ENCODE data around the gene MEIG1. TPM values are rescaled to one million over a fixed set of nuclear protein-coding genes. Genes with fewer than 3 reads are reported as not detected.
"Not testable (repeated sequence)": the region's sequence is repeated elsewhere in the genome, so short reads cannot be mapped to it uniquely, and the experiment has no call there.

MEIG1 gene
- total RNA-seq, 3 donors from 2014 or later: not detected

DNA sequence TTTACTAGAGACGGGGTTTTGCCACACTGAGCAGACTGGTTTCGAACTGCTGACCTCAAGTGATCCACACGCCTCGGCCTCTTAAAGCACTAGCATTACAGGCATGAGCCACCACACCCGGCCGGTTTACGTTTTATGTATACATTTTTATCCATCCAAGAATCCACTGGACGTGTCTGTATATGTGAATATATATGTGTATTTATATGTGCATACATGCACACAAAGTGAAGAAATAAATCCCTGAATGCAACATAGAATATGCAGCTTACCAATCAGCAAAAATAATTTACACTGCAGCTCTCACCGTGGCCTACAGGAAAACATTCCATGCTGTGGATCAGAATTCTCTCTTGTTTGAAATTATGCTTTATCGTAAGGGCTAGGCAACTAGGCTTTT, 28.6 kb upstream of the MEIG1 start:
- no peak overlapping the region for H3K4me3 ChIP-seq
- DNase-seq (ENCODE audit: low spot score in 2 of 2): no peak
- H3K9me3 ChIP-seq: no peaks in the 10 kb centered on the region
- intact Hi-C loops (cut with DNase I; ENCODE audit: low total_unique reads): no loop called here
- no peaks in the 10 kb centered on the region for H3K4me1 ChIP-seq
- TF ChIP-seq, protein P1, sequence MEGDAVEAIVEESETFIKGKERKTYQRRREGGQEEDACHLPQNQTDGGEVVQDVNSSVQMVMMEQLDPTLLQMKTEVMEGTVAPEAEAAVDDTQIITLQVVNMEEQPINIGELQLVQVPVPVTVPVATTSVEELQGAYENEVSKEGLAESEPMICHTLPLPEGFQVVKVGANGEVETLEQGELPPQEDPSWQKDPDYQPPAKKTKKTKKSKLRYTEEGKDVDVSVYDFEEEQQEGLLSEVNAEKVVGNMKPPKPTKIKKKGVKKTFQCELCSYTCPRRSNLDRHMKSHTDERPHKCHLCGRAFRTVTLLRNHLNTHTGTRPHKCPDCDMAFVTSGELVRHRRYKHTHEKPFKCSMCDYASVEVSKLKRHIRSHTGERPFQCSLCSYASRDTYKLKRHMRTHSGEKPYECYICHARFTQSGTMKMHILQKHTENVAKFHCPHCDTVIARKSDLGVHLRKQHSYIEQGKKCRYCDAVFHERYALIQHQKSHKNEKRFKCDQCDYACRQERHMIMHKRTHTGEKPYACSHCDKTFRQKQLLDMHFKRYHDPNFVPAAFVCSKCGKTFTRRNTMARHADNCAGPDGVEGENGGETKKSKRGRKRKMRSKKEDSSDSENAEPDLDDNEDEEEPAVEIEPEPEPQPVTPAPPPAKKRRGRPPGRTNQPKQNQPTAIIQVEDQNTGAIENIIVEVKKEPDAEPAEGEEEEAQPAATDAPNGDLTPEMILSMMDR (IDR thresholded peaks at IDR 0.05): no peak
- TF ChIP-seq POLR2AphosphoS5 (IDR thresholded peaks at IDR 0.05) (no peak), POLR2A (IDR thresholded peaks at IDR 0.05) (no peak)
- no peak overlapping the region for H3K27ac ChIP-seq
- H3K36me3 ChIP-seq: no peaks in the 10 kb centered on the region
- H3K27me3 ChIP-seq: no peaks in the 10 kb centered on the region

DNA sequence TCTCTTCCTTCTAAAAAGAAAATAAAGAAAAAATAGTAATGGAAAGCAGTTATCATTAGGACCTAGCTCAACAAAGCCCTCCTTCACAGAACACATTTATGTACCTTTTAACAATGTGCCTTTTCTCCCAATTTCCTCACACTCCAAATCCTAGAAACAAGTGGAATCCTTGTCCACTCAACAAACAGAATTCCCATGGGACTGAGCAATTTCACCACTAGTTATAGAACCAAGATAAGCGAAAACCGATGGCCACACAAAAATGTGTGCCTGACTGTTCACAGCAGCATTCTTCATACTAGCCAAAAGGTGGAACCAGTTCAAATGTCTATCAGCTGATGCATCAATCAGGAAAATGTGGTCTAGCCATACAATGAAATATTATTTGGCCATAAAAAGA, 22.6 kb upstream of the MEIG1 start:
- Histone ChIP-seq H3K36me3 (no peaks in the 10 kb centered on the region), H3K4me3 (no peak overlapping the region), H3K4me1 (no peaks in the 10 kb centered on the region), H3K27me3 (no peaks in the 10 kb centered on the region), H3K27ac (no peak overlapping the region), H3K9me3 (no peaks in the 10 kb centered on the region)
- intact Hi-C loops (cut with DNase I; ENCODE audit: low total_unique reads): no loop called here
- TF ChIP-seq POLR2AphosphoS5 (IDR thresholded peaks at IDR 0.05) (no peak), POLR2A (IDR thresholded peaks at IDR 0.05) (no peak)
- TF ChIP-seq, protein P1 (IDR thresholded peaks at IDR 0.05): no peak
- DNase-seq (ENCODE audit: low spot score in 2 of 2): no peak

DNA sequence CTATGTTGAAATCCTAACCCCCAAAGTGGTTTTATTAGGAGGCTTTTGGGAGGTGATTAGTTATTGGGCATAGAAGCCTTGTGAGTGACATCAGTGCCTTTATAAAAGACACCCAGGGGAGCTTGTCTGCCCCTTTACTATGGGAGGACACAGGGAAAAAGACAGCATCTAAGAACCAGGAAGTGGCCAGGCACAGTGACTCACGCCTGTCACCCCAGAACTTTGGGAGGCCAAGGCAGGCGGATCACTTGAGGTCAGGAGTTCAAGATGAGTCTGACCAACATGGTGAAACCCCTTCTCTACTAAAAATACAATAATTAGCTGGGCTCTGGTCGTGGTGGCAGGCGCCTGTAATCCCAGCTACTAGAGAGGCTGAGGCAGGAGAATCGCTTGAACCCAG, 20.2 kb upstream of the MEIG1 start:
- DNase-seq (ENCODE audit: low spot score in 2 of 2); H3K4me3 ChIP-seq; H3K27ac ChIP-seq; intact Hi-C loops (cut with DNase I; ENCODE audit: low total_unique reads); H3K4me1 ChIP-seq; H3K36me3 ChIP-seq; H3K9me3 ChIP-seq; H3K27me3 ChIP-seq: not testable (repeated sequence)

DNA sequence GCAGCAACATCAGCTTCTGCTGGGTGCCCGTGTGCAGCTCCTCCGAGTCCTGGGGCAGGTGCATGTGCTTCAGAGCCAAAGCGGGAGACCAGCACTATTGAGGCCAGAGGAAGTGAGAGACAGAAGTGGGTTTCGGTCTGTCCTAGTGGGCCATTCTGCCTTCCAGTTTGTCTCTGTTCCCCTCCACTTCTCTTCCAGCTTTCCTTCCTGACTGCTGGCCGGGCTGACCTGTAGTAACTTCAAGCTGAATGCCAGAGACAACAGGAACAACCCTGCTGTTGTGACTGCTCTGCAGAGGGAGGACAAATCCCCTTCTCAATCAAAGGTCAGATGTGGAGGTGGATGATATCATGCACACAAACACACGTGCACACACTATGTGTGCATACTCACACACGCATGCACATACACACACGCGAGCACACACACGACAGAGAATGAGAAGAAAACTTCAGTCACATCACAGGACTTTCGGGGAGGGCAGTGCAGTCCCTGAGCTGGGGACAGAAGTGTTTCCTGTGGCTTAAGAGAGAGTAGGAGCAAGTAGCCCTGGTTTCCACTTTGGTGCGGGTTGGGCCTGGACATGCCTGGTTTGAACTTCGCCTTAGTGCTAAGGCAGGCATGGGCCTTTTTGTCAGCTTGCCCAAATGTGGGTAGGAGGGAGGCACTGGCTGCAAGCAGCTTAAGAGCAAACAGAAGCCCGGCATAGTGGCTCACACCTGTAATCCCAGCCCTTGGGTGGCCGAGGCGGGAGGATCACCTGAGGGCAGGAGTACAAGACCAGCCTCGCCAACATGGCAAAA, 16.8 kb upstream of the MEIG1 start:
- H3K27ac ChIP-seq; intact Hi-C loops (cut with DNase I; ENCODE audit: low total_unique reads); H3K27me3 ChIP-seq; H3K9me3 ChIP-seq; H3K36me3 ChIP-seq; H3K4me3 ChIP-seq; H3K4me1 ChIP-seq; DNase-seq (ENCODE audit: low spot score in 2 of 2): not testable (repeated sequence)

DNA sequence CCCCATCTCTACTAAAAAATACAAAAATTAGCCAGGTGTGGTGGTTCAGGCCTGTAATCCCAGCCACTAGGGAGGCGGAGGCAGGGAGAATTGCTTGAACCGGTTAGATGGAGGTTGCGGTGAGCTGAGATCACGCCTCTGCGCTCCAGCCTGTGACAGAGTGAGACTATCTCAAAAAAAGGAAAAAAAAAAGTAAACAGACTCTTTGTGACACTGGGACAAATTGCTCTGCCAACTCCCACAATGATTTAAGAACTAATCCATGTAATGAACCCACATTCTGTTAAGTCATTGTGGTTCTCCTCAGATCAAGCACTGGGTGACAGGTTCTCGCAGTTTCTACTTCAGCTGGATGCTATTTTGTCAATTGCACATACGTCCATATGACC, 16.2 kb upstream of the MEIG1 start:
- H3K4me1 ChIP-seq; intact Hi-C loops (cut with DNase I; ENCODE audit: low total_unique reads); H3K9me3 ChIP-seq; H3K27me3 ChIP-seq; H3K27ac ChIP-seq; DNase-seq (ENCODE audit: low spot score in 2 of 2); H3K4me3 ChIP-seq; H3K36me3 ChIP-seq: not testable (repeated sequence)

DNA sequence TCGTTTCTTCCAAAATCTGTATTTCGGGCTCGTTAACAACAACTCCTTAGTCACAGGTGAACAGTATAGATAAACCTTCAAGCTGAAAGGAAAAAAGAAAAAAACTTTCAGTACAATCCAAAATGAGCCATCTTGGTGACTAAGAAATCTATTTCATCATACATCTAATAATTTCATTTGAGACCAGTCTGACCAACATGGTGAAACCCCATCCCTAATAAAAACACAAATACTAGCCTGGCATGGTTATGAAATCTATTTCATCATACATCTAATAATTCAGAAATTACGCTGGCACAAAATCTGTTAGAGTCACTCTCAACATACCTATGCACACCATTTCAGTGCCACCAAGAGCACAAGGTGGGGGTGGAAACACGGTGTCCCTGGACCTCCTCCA, 14.1 kb upstream of the MEIG1 start:
- no peak for TF ChIP-seq POLR2AphosphoS5 (IDR thresholded peaks at IDR 0.05)
- TF ChIP-seq, protein P1 (IDR thresholded peaks at IDR 0.05): no peak
- no peak for TF ChIP-seq POLR2A (IDR thresholded peaks at IDR 0.05)
- H3K4me3 ChIP-seq: no peak overlapping the region
- no peak for DNase-seq (ENCODE audit: low spot score in 2 of 2)
- H3K27ac ChIP-seq: no peak overlapping the region
- H3K36me3 ChIP-seq: no peaks in the 10 kb centered on the region
- H3K9me3 ChIP-seq: no peaks in the 10 kb centered on the region
- no peaks in the 10 kb centered on the region for H3K27me3 ChIP-seq
- H3K4me1 ChIP-seq: no peaks in the 10 kb centered on the region
- intact Hi-C loops (cut with DNase I; ENCODE audit: low total_unique reads): no loop called here

DNA sequence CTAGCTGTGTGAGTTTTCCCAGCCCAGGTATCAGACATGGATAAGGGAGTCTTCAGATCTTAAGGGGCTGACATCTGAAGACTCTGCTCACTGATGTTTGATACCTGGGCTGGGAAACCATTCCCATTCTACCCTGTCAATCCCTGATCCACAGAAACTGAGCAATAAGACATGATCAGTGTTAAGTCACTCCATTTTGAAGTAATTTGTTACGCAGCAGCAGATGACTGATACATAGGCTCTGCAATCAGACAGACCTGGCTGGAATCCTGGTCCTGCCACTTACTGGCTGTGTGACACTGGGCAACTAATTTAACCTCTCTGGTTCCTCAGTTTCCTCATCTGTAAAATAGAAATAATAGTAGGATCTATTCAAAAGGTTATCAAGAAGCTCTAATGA, 11.9 kb upstream of the MEIG1 start:
- H3K36me3 ChIP-seq: no peaks in the 10 kb centered on the region
- no peak overlapping the region for H3K27ac ChIP-seq
- TF ChIP-seq, protein P1 (IDR thresholded peaks at IDR 0.05): no peak
- TF ChIP-seq POLR2A (IDR thresholded peaks at IDR 0.05) (no peak), POLR2AphosphoS5 (IDR thresholded peaks at IDR 0.05) (no peak)
- DNase-seq (ENCODE audit: low spot score in 2 of 2): no peak
- H3K4me1 ChIP-seq: no peaks in the 10 kb centered on the region
- no peak overlapping the region for H3K4me3 ChIP-seq
- no peaks in the 10 kb centered on the region for H3K27me3 ChIP-seq
- intact Hi-C loops (cut with DNase I; ENCODE audit: low total_unique reads): no loop called here
- no peaks in the 10 kb centered on the region for H3K9me3 ChIP-seq
